DOHH2 (cell line): ENCODE measurements around the gene NEK1.

ENCODE experiments used
- H3F3A ChIP-seq: fragments of 200-600 bp; sonication (generic), shearing (Covaris generic); 2 replicates; pipeline ENCODE4 v1.6.0; 2016; ENCODE audit warnings: antibody characterized with exemption, mild to moderate bottlenecking; ENCODE audit not compliant: control insufficient read depth, insufficient read depth
- H3K27ac ChIP-seq: fragments of 200-600 bp; sonication (generic); 2 replicates; pipeline ENCODE4 v1.5.1; 2014; ENCODE audit warnings: low read depth, mild to moderate bottlenecking, low read length, moderate library complexity
- H3K27me3 ChIP-seq: fragments of 200-600 bp; sonication (generic); 2 replicates; pipeline ENCODE4 v1.6.1; 2014; ENCODE audit warnings: mild to moderate bottlenecking, low read length, mixed read lengths; ENCODE audit not compliant: control insufficient read depth
- H3K36me3 ChIP-seq: fragments of 200-600 bp; sonication (generic); 2 replicates; pipeline ENCODE4 v1.6.1; 2014; ENCODE audit warnings: mild to moderate bottlenecking, low read length, moderate library complexity, mixed read lengths; ENCODE audit not compliant: control insufficient read depth
- H3K4me1 ChIP-seq: fragments of 200-600 bp; sonication (generic); 2 replicates; pipeline ENCODE4 v1.6.1; 2014; ENCODE audit warnings: mild to moderate bottlenecking, low read length, mixed read lengths; ENCODE audit not compliant: control insufficient read depth
- H3K4me2 ChIP-seq: fragments of 200-600 bp; sonication (generic); 2 replicates; pipeline ENCODE4 v1.6.0; 2014; ENCODE audit warnings: mild to moderate bottlenecking, low read length, moderate library complexity
- H3K4me3 ChIP-seq: fragments of 200-600 bp; sonication (generic); 2 replicates; pipeline ENCODE4 v1.5.1; 2014; ENCODE audit warnings: mild to moderate bottlenecking, low read length, mixed read lengths
- H3K79me2 ChIP-seq: fragments of 200-600 bp; sonication (generic); 2 replicates; pipeline ENCODE4 v1.6.1; 2014; ENCODE audit warnings: mild to moderate bottlenecking, low read length, mixed read lengths; ENCODE audit not compliant: control insufficient read depth
- H3K9me2 ChIP-seq: fragments of 200-600 bp; sonication (generic); replicated peaks from 2 replicates; pipeline ENCODE4 v1.6.1; 2014; ENCODE audit warnings: mild to moderate bottlenecking, low read length, mixed read lengths; ENCODE audit not compliant: control insufficient read depth
- H3K9me3 ChIP-seq: fragments of 200-600 bp; sonication (generic); 2 replicates; pipeline ENCODE4 v1.6.1; 2014; ENCODE audit warnings: antibody characterized with exemption, low read length, mixed read lengths; ENCODE audit not compliant: control insufficient read depth, insufficient read depth
- H4K20me1 ChIP-seq: fragments of 200-600 bp; sonication (generic); 2 replicates; pipeline ENCODE4 v1.6.0; 2014; ENCODE audit warnings: low read depth, mild to moderate bottlenecking, antibody characterized with exemption, low read length, moderate library complexity; ENCODE audit not compliant: control insufficient read depth, insufficient read depth
- EZH2phosphoT487 ChIP-seq: fragments of 200-600 bp; sonication (generic); IDR thresholded peaks from 2 replicates; pipeline ENCODE4 v1.6.1; 2017; ENCODE audit warnings: borderline replicate concordance, mild to moderate bottlenecking, antibody characterized with exemption, low read length, moderate library complexity, mixed read lengths
- TF ChIP-seq, protein P1 (sequence below): fragments of 200-600 bp; sonication (generic); IDR thresholded peaks from one replicate; pipeline ENCODE4 v1.5.1; 2014; ENCODE audit warnings: antibody characterized with exemption, mild to moderate bottlenecking, low read depth, low read length; ENCODE audit not compliant: poor library complexity, severe bottlenecking

Gene NEK1

DNA sequence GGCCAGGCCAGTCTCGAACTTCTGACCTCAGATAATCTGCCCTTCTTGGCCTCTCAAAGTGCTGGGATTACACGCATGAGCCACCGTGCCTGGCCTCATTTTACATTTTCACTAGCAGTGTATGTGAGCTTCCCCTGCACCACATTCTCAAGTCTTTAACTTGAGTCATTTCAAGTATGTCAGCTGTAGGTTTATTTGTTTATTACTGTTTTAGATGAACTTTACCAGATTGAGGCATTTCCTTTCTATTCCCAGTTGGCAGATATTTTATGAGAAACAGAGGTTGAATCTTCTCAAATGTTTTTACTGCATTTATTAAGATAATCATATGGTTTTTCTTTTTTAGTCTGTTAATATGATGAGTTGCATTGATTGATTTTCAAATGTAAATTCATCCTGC, 227.0 kb downstream of the NEK1 start:
- Histone ChIP-seq H3K79me2 (no peaks in the 10 kb centered on the region), H3K4me2 (no peak overlapping the region), H4K20me1 (no peaks in the 10 kb centered on the region), H3K9me2 (no peaks in the 10 kb centered on the region), H3K9me3 (no peaks in the 10 kb centered on the region), H3K4me1 (no peaks in the 10 kb centered on the region), H3K4me3 (no peak overlapping the region), H3K27me3 (no peaks in the 10 kb centered on the region), H3K36me3 (no peaks in the 10 kb centered on the region), H3K27ac (no peak overlapping the region), H3F3A (no peaks in the 10 kb centered on the region)
- TF ChIP-seq, protein P1, sequence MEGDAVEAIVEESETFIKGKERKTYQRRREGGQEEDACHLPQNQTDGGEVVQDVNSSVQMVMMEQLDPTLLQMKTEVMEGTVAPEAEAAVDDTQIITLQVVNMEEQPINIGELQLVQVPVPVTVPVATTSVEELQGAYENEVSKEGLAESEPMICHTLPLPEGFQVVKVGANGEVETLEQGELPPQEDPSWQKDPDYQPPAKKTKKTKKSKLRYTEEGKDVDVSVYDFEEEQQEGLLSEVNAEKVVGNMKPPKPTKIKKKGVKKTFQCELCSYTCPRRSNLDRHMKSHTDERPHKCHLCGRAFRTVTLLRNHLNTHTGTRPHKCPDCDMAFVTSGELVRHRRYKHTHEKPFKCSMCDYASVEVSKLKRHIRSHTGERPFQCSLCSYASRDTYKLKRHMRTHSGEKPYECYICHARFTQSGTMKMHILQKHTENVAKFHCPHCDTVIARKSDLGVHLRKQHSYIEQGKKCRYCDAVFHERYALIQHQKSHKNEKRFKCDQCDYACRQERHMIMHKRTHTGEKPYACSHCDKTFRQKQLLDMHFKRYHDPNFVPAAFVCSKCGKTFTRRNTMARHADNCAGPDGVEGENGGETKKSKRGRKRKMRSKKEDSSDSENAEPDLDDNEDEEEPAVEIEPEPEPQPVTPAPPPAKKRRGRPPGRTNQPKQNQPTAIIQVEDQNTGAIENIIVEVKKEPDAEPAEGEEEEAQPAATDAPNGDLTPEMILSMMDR: no peak
- no peak for TF ChIP-seq EZH2phosphoT487

DNA sequence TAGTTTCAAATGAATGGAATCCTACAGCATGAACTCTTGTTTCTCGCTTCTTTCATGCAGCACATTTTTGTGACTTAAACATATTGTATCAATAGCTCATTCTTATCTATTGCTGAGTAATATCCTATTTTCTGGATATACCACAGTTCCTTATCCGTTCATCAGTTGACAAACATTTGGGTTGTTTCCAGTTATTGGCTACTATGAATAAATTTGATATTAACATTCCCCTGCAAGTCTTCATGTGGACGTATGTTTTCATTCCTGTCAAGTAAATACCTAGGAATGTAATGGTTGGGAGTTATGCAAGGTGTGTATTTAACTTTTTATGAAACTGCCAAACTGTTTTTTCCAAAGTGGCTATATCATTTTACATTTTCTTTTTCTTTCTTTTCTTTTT, 227.6 kb downstream of the NEK1 start:
- Histone ChIP-seq H3K27ac (no peak overlapping the region), H3K4me2 (no peak overlapping the region), H3K4me1 (no peaks in the 10 kb centered on the region)

DNA sequence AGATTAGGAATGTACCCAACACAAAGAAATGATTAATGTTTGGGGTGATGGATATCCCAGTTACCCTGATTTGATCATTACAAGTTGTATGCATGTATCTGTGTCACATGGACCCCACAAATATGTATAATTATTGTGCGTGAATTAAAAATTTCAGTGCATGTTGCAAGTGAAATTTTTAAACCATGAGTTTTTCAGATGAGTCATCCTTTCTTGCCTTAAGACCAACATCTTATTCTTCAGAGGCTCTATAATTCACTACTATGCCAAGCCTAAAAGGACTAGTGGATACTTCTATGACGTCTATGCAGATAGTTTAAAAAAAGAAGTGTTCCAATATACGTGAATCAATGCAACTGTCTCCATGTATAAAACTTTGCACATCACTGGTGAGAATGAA, 228.7 kb downstream of the NEK1 start:
- no peaks in the 10 kb centered on the region for H3F3A ChIP-seq
- no peak overlapping the region for H3K4me3 ChIP-seq
- no peak overlapping the region for H3K4me2 ChIP-seq
- H3K36me3 ChIP-seq: no peaks in the 10 kb centered on the region
- no peak overlapping the region for H3K27ac ChIP-seq
- no peaks in the 10 kb centered on the region for H4K20me1 ChIP-seq
- H3K27me3 ChIP-seq: no peaks in the 10 kb centered on the region
- no peaks in the 10 kb centered on the region for H3K9me2 ChIP-seq
- no peaks in the 10 kb centered on the region for H3K4me1 ChIP-seq
- H3K9me3 ChIP-seq: no peaks in the 10 kb centered on the region
- no peaks in the 10 kb centered on the region for H3K79me2 ChIP-seq
- TF ChIP-seq EZH2phosphoT487: no peak
- TF ChIP-seq, protein P1: no peak

More for the DNA sequence above, 227.6 kb downstream of the NEK1 start:
- Histone ChIP-seq H3K27me3 (no peaks in the 10 kb centered on the region), H4K20me1 (no peaks in the 10 kb centered on the region), H3K9me2 (no peaks in the 10 kb centered on the region), H3K36me3 (no peaks in the 10 kb centered on the region), H3K9me3 (no peaks in the 10 kb centered on the region), H3K4me3 (no peak overlapping the region), H3K79me2 (no peaks in the 10 kb centered on the region), H3F3A (no peaks in the 10 kb centered on the region)
- TF ChIP-seq EZH2phosphoT487: no peak

DNA sequence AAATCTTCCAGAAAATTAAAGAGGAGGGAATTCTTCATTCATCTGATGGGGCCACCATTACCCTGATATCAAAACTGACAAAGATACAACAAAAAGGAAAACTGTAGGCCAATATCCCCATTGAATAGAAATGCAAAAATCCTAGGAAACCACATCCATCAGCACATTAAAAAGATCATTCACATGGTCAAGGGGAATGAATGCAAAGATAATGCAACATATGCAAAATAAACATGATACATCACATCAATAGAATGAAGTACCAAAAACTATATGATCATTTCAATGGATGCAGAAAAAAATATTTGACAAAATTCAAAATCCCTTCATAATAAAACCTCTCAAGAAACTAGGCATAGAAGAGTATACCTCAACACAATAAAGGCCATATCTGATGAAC, 232.7 kb downstream of the NEK1 start:
- Histone ChIP-seq H3K27me3 (no peaks in the 10 kb centered on the region), H3K36me3 (no peaks in the 10 kb centered on the region), H3K4me1 (no peaks in the 10 kb centered on the region), H3K9me2 (no peaks in the 10 kb centered on the region), H3K79me2 (no peaks in the 10 kb centered on the region), H3K4me3 (no peak overlapping the region), H3K9me3 (peaks cover 3% of the 10 kb centered on the region; the same call in 1 of the 2 replicates), H3K4me2 (no peak overlapping the region), H4K20me1 (no peaks in the 10 kb centered on the region), H3K27ac (no peak overlapping the region), H3F3A (no peaks in the 10 kb centered on the region)
- no peak for TF ChIP-seq EZH2phosphoT487
- TF ChIP-seq, protein P1: no peak
